ENCODE results near the gene DEK. TPM values are rescaled to one million over a fixed set of nuclear protein-coding genes. Genes with fewer than 3 reads are reported as not detected.

DEK gene
- total RNA-seq, 2 experiments from 2014 or later = 235 to 267 TPM

- H3K4me2 ChIP-seq (ENCODE audit: low read length) = peak overlapping the region; percentile 77; the same call in 1 of the 2 replicates
- no peaks in the 10 kb centered on the region for H3K9me2 ChIP-seq (ENCODE audit: insufficient read depth, low read length)
- no peak overlapping the region for H2AFZ ChIP-seq (ENCODE audit: low read length)
- H3K9me3 ChIP-seq (ENCODE audit: low read length) = peaks cover 12% of the 10 kb centered on the region
- H3K27ac ChIP-seq (ENCODE audit: low read depth, low read length, poor library complexity, severe bottlenecking) = no peak overlapping the region
- H4K20me1 ChIP-seq (ENCODE audit: insufficient read depth, low read length) = peaks cover 16% of the 10 kb centered on the region
- peaks cover 31% of the 10 kb centered on the region for H3K79me2 ChIP-seq (ENCODE audit: insufficient read depth, low read depth, low read length)
- TF ChIP-seq CTCF (conservative IDR thresholded peaks at IDR 0.05; ENCODE audit: low read length) (no peak), EZH2phosphoT487 (IDR thresholded peaks at IDR 0.05; ENCODE audit: borderline replicate concordance, low read depth, low read length) (no peak)
- H3K4me3 ChIP-seq (ENCODE audit: low read depth, low read length, poor library complexity, severe bottlenecking) = peak overlapping the region; percentile 90
- peaks cover 30% of the 10 kb centered on the region for H3K4me1 ChIP-seq (ENCODE audit: insufficient read depth, low read length, poor library complexity, severe bottlenecking)
- intact Hi-C loops (cut with micrococcal nuclease; ENCODE audit: unreplicated experiment) = loop anchor here (2.0 kb wide), 1 partner anchor 121 kb away; the partner anchor contains the start of gene RNF144B
- DNase-seq (ENCODE audit: low spot score) = peak; percentile 39
- ChIA-PET CTCF (ENCODE audit: unreplicated experiment) (interaction anchor here (1.3 kb wide), 1 partner anchor 64 kb away, joined by 3 read pairs; no protein-coding TSS in a partner anchor), POLR2A (interaction anchor here (0.9 to 2.1 kb wide), 3 partner anchors 14 to 240 kb away, joined by 3 to 7 read pairs (median 4); no protein-coding TSS in a partner anchor)
- no TSS peak for BruUV-seq (replicated peaks)
- H3K36me3 ChIP-seq (ENCODE audit: insufficient read depth, low read length) = peaks cover 42% of the 10 kb centered on the region
Measured at GRCh38 chr6:18265787-18266522, 1.6 kb upstream of the DEK start.

GRCh38 chr6:18264923-18265377 lies 620 bp upstream of the DEK start:
- TSS peak; percentile 58 for BruUV-seq (replicated peaks)
- POLR2A ChIA-PET = interaction anchor here (0.6 to 2.1 kb wide), 6 partner anchors 15 to 241 kb away, joined by 3 to 7 read pairs (median 4); no protein-coding TSS in a partner anchor
- intact Hi-C loops (cut with micrococcal nuclease; ENCODE audit: unreplicated experiment) = loop anchor here (1.0 to 2.0 kb wide), 3 partner anchors 59 to 239 kb away; partner anchors contain the start of gene RNF144B
- CTCF ChIA-PET (ENCODE audit: unreplicated experiment) = interaction anchor here (1.3 kb wide), 1 partner anchor 65 kb away, joined by 3 read pairs; no protein-coding TSS in a partner anchor
- Histone ChIP-seq H4K20me1 (ENCODE audit: insufficient read depth, low read length) (peaks cover 23% of the 10 kb centered on the region), H2AFZ (ENCODE audit: low read length) (peak overlapping the region; percentile 95), H3K36me3 (ENCODE audit: insufficient read depth, low read length) (peaks cover 53% of the 10 kb centered on the region), H3K4me1 (ENCODE audit: insufficient read depth, low read length, poor library complexity, severe bottlenecking) (peaks cover 41% of the 10 kb centered on the region), H3K27ac (ENCODE audit: low read depth, low read length, poor library complexity, severe bottlenecking) (peak overlapping the region; percentile 91), H3K4me3 (ENCODE audit: low read depth, low read length, poor library complexity, severe bottlenecking) (peak overlapping the region; percentile 90), H3K9me2 (ENCODE audit: insufficient read depth, low read length) (no peaks in the 10 kb centered on the region), H3K9me3 (ENCODE audit: low read length) (peaks cover 12% of the 10 kb centered on the region), H3K4me2 (ENCODE audit: low read length) (peak overlapping the region; percentile 77), H3K79me2 (ENCODE audit: insufficient read depth, low read depth, low read length) (peaks cover 41% of the 10 kb centered on the region)
- peak; percentile 21 for DNase-seq (ENCODE audit: low spot score)
- TF ChIP-seq EZH2phosphoT487 (IDR thresholded peaks at IDR 0.05; ENCODE audit: borderline replicate concordance, low read depth, low read length) = no peak
- 0 out of 2 replicates have a peak, but pooled peaks have one; percentile 11 for TF ChIP-seq CTCF (conservative IDR thresholded peaks at IDR 0.05; ENCODE audit: low read length)

Measured in OCI-LY7 (cell line).